ENCODE measurements around the gene CPZ. TPM values are rescaled to one million over a fixed set of nuclear protein-coding genes. Genes with fewer than 3 reads are reported as not detected.

The CPZ gene
- total and polyA plus RNA-seq, 2 of the 4 experiments (the other 2 are of a cell fraction) = 0.90 to 10.3 TPM

DNA sequence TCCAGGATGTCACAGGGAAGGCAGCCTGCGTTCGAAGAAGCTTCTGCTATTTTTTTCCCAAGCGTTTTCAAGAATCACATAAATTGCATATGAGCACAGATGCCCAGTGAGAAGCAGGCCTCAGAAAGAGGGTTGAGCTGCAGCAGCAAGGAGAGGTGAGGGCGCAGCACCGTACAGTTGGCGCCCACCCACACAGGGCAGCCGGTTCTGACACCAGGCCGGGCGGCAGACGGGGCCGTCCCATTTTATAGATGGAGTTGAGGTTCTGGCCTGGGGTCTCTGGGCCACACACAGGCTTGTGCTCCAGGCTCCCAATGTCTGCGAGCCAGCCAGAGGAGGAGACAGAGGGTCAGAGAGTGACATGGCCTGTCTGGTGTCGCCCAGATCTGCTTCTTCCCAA lies 22.8 kb downstream of the CPZ start:
- BruUV-seq (replicated peaks) = no TSS peak
- Histone ChIP-seq H3K23ac (ENCODE audit: low read depth, low read length) (no peak overlapping the region), H3K56ac (ENCODE audit: extremely low read depth, insufficient read depth, low read length) (no peak overlapping the region), H4K91ac (ENCODE audit: insufficient read depth, low read depth, low read length) (no peak overlapping the region), H3K4me2 (ENCODE audit: low read depth, low read length) (no peak overlapping the region), H2AK5ac (ENCODE audit: low read depth, low read length) (no peak overlapping the region), H3K9me1 (ENCODE audit: insufficient read depth, low read length) (no peaks in the 10 kb centered on the region), H3K4me1 (ENCODE audit: control insufficient read depth, insufficient read depth, low read length) (no peaks in the 10 kb centered on the region), H2BK5ac (ENCODE audit: low read depth, low read length, poor library complexity, severe bottlenecking) (no peak overlapping the region), H4K20me1 (ENCODE audit: insufficient read depth, low read length) (no peaks in the 10 kb centered on the region), H2AFZ (replicated peaks; ENCODE audit: low read length, poor library complexity) (no peak overlapping the region), H2BK20ac (ENCODE audit: low read depth, low read length) (no peak overlapping the region), H2AK9ac (replicated peaks; ENCODE audit: low read depth, low read length, poor library complexity) (no peak overlapping the region), H3K36me3 (ENCODE audit: control insufficient read depth, insufficient read depth, low read length) (peaks cover 56% of the 10 kb centered on the region; the same call in 1 of the 2 replicates), H3K9ac (ENCODE audit: low read depth, low read length) (no peak overlapping the region), H3K4ac (ENCODE audit: low read depth, low read length) (no peak overlapping the region), H3K27ac (ENCODE audit: insufficient read depth, low read length) (no peak overlapping the region), H3K18ac (ENCODE audit: low read depth, low read length) (no peak overlapping the region), H3K14ac (replicated peaks; ENCODE audit: low read depth, low read length) (no peak overlapping the region), H3K9me3 (ENCODE audit: control insufficient read depth, insufficient read depth, low read length) (no peaks in the 10 kb centered on the region), H2BK120ac (ENCODE audit: low read depth, low read length) (no peak overlapping the region), H3K79me1 (ENCODE audit: low read depth in 1 of 2, low read length in 2 of 2) (no peaks in the 10 kb centered on the region), H4K5ac (ENCODE audit: low read depth, low read length) (no peak overlapping the region), H2BK15ac (ENCODE audit: low read depth, low read length) (no peak overlapping the region), H3K27me3 (ENCODE audit: control insufficient read depth, insufficient read depth, low read length) (no peaks in the 10 kb centered on the region; the same call in 1 of the 2 replicates), H4K8ac (ENCODE audit: low read depth in 2 of 2, low read length in 2 of 2) (no peak overlapping the region), H3K4me3 (ENCODE audit: insufficient read depth, low read depth, low read length) (no peak overlapping the region)
- WGBS, 2 experiments (ENCODE audit: extremely low coverage in 2 of 2, insufficient read length in 1 of 2) = 56% methylated on average over 3 of the region's 13 CpGs; no CpG with 5 or more reads in 1 of the 2 experiments
- ChIA-PET CTCF (no interaction called here), POLR2A (ENCODE audit: unreplicated experiment) (no interaction called here)
- ATAC-seq (ENCODE audit: low read depth) (no peak), DNase-seq (no peak)
- dilution Hi-C loops (cut with HindIII; ENCODE audit: low sequenced_read_pairs, unreplicated experiment) (no loop called here), in situ Hi-C loops (cut with MboI; ENCODE audit: low sequenced_read_pairs) (loop anchor here (25.0 kb wide), 1 partner anchor 403 kb away; no protein-coding TSS in a partner anchor), intact Hi-C loops (cut with micrococcal nuclease) (no loop called here)
- TF ChIP-seq RAD21 (IDR thresholded peaks at IDR 0.05; ENCODE audit: low read length) = no peak
- TF ChIP-seq, protein P1, sequence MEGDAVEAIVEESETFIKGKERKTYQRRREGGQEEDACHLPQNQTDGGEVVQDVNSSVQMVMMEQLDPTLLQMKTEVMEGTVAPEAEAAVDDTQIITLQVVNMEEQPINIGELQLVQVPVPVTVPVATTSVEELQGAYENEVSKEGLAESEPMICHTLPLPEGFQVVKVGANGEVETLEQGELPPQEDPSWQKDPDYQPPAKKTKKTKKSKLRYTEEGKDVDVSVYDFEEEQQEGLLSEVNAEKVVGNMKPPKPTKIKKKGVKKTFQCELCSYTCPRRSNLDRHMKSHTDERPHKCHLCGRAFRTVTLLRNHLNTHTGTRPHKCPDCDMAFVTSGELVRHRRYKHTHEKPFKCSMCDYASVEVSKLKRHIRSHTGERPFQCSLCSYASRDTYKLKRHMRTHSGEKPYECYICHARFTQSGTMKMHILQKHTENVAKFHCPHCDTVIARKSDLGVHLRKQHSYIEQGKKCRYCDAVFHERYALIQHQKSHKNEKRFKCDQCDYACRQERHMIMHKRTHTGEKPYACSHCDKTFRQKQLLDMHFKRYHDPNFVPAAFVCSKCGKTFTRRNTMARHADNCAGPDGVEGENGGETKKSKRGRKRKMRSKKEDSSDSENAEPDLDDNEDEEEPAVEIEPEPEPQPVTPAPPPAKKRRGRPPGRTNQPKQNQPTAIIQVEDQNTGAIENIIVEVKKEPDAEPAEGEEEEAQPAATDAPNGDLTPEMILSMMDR (conservative IDR thresholded peaks at IDR 0.05; ENCODE audit: low read depth, low read length) = no peak
